Heart left ventricle (tissue), 13 donors: ENCODE data around the gene ACAD10.

Experiments used
- POLR2A ChIP-seq, 2 donors: fragments of 450-650 bp; IDR thresholded peaks; one replicate each; pipeline ENCODE4 v1.6.1; 2017; ENCODE audit warnings: antibody characterized with exemption in 2 of 2, mild to moderate bottlenecking in 2 of 2, moderate library complexity in 2 of 2
- TF ChIP-seq, protein P1 (sequence below), 12 donors: fragments of 200-600 bp; sonication (generic) in 4 of 12; IDR thresholded peaks; one replicate each; pipeline versions ENCODE4 v1.5.0 to v1.8.0; 2018 to 2022; ENCODE audit warnings: antibody characterized with exemption in 12 of 12, mild to moderate bottlenecking in 5 of 12
- donor health status: ischemic (EF 13 %, LVEDD 7.1; RV severe dilation, severe dysfunction).
- donor health status: DM: no; HTN: yes; CAD: no.
- donor health status: DM: no; HTN: no; CAD: no.
- donor health status: ischemic (EF 25% LVEDD 6.9; RV normal size, moderate dysfunction).
- donor health status: ischemic (EF 25% LVEDD 5.7; RV mildly dilated, moderate dysfunction).
- donor health status: ischemic (EF 35%, LVEDD 5.7; RV mildly dilated, moderate dysfunction).
- donor health status: nonischemic (EF 11% LVEDD 7.7; RV severe dilation, severe dysfunction).
- donor health status: DM: yes; HTN: yes; CAD: no.
- donor health status: PGD.
- donor health status: ischemic (EF 29% LVEDD 5.4; RV normal size, mild dysfunction).
- donor health status: nonischemic (EF 23%, LVEDD 6.1; RV moderate dilation, normal function).

DNA sequence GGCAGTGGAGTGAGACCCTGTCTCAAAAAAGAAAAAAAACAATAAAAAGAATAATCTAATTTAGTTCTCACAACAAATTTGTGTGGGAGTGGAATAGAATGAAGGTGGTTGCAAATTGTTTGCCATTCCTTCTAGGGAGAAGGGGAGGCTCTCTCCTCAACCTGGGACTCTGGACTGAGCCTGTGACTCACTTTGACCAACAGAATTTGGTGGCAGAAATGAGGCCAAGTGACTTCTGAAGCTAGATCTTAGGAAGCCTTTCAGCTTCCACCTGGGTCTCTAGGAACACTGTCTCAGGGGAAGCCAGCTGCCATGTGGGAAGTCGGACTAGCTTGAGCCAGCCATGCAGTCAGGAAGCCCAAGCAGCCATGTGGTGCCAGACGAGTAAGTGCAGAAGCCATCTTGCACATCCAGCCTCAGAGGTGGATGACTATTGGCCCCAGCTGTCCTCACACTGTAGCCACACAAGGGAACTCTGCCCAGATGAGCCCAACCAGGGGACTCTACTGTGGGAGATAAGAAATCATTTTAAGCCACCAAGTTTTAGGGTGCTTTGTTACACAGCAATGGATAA is 95.3 kb downstream of the ACAD10 start:
- TF ChIP-seq, protein P1, sequence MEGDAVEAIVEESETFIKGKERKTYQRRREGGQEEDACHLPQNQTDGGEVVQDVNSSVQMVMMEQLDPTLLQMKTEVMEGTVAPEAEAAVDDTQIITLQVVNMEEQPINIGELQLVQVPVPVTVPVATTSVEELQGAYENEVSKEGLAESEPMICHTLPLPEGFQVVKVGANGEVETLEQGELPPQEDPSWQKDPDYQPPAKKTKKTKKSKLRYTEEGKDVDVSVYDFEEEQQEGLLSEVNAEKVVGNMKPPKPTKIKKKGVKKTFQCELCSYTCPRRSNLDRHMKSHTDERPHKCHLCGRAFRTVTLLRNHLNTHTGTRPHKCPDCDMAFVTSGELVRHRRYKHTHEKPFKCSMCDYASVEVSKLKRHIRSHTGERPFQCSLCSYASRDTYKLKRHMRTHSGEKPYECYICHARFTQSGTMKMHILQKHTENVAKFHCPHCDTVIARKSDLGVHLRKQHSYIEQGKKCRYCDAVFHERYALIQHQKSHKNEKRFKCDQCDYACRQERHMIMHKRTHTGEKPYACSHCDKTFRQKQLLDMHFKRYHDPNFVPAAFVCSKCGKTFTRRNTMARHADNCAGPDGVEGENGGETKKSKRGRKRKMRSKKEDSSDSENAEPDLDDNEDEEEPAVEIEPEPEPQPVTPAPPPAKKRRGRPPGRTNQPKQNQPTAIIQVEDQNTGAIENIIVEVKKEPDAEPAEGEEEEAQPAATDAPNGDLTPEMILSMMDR (IDR thresholded peaks at IDR 0.05), result no peak
- TF ChIP-seq POLR2A (IDR thresholded peaks at IDR 0.05), result no peak
